WERI-Rb-1 (cell line): ENCODE results near the gene CMTM8.

Experiments
- DNase-seq: peaks from one replicate; pipeline ENCODE4 v3.0.0-alpha.2; 2020
- H3K27ac ChIP-seq: fragments of 250-450 bp; sonication (Bioruptor Pico); 2 replicates; pipeline ENCODE4 v1.5.1; 2020; ENCODE audit warnings: mild to moderate bottlenecking, moderate library complexity
- H3K27me3 ChIP-seq: fragments of 250-450 bp; sonication (Bioruptor Pico); 2 replicates; pipeline ENCODE4 v1.5.1; 2021; ENCODE audit warnings: mild to moderate bottlenecking, low read depth, moderate library complexity; ENCODE audit not compliant: insufficient read depth, severe bottlenecking
- H3K36me3 ChIP-seq: fragments of 250-450 bp; sonication (Bioruptor Pico); 2 replicates; pipeline ENCODE4 v1.5.1; 2020; ENCODE audit warnings: mild to moderate bottlenecking, moderate library complexity
- H3K4me3 ChIP-seq: 2 replicates; pipeline ENCODE4 v1.5.1; 2011; ENCODE audit warnings: low read depth, mild to moderate bottlenecking, control low read depth, low read length
- H3K9me3 ChIP-seq: fragments of 250-450 bp; sonication (Bioruptor Pico); 2 replicates; pipeline ENCODE4 v1.5.1; 2021; ENCODE audit warnings: mild to moderate bottlenecking, moderate library complexity; ENCODE audit not compliant: severe bottlenecking
- TF ChIP-seq, protein P1 (sequence below): IDR thresholded peaks from 2 replicates; pipeline ENCODE4 v1.5.1; 2011; ENCODE audit warnings: low read depth, mild to moderate bottlenecking, control low read depth, inconsistent platforms, low read length

CMTM8 gene

DNA sequence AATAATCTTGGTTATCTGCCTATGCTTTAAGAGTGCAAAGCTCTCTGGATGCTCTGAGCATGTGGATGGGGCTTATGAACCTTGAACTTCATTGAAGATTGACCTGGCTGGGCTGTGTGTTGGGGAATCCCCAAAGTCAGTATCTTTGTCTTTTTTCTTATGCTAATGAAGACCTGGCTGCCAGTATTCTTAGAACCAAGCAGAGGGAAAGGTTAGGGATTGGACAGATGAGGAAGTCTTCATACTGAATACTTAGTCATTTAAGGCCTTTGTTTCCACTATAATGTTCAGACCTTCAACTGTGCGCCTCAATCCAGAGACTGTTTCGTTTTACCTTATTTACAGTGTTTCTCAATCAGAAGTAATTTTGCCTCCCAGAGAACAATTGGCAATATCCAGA is 110.7 kb downstream of the CMTM8 start:
- no peak overlapping the region for H3K4me3 ChIP-seq
- no peaks in the 10 kb centered on the region for H3K27me3 ChIP-seq
- TF ChIP-seq, protein P1, sequence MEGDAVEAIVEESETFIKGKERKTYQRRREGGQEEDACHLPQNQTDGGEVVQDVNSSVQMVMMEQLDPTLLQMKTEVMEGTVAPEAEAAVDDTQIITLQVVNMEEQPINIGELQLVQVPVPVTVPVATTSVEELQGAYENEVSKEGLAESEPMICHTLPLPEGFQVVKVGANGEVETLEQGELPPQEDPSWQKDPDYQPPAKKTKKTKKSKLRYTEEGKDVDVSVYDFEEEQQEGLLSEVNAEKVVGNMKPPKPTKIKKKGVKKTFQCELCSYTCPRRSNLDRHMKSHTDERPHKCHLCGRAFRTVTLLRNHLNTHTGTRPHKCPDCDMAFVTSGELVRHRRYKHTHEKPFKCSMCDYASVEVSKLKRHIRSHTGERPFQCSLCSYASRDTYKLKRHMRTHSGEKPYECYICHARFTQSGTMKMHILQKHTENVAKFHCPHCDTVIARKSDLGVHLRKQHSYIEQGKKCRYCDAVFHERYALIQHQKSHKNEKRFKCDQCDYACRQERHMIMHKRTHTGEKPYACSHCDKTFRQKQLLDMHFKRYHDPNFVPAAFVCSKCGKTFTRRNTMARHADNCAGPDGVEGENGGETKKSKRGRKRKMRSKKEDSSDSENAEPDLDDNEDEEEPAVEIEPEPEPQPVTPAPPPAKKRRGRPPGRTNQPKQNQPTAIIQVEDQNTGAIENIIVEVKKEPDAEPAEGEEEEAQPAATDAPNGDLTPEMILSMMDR: no peak
- H3K27ac ChIP-seq: no peak overlapping the region
- DNase-seq: no peak
- no peaks in the 10 kb centered on the region for H3K9me3 ChIP-seq
- no peaks in the 10 kb centered on the region for H3K36me3 ChIP-seq

DNA sequence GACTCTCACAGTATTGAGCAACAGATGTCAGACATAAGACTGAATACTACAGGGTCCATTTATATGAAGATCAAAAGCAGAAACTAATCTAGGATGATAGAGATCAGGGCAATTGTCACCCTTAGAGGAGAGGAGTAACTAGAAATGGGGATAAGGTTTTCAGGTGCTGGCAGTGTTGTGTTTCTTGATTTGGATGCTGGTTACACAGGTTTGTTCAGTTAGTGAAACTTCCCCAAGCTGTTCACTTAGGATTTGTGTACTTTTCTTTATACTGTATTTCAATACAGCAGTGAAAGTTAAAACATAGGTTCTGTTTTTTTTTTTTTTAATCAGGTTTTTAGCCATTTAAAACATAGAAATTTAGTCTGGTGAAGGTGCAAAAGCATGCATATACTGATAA is 114.1 kb downstream of the CMTM8 start:
- Histone ChIP-seq H3K4me3 (no peak overlapping the region), H3K27me3 (no peaks in the 10 kb centered on the region), H3K36me3 (no peaks in the 10 kb centered on the region), H3K27ac (no peak overlapping the region), H3K9me3 (no peaks in the 10 kb centered on the region)
- no peak for DNase-seq
- TF ChIP-seq, protein P1: no peak

DNA sequence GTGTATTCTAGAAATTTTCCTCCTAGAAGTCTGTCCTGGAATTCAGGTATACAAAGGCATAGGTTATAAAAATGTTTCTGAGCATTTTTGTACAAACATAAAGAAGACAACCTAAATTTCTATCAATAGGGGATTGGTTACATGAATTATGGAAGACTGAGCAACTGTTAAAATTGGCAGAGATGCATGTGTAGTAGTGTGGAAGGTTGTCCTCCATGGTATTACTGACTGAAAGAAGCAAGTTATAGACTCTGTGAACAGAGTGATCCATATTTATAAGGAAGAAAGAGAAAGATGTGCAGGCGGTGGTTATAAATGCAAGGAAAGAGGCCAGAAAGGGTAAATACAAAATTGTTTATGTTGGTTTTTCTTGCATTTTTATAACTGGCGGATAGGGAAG is 114.9 kb downstream of the CMTM8 start:
- Histone ChIP-seq H3K4me3 (no peak overlapping the region), H3K27me3 (no peaks in the 10 kb centered on the region), H3K9me3 (no peaks in the 10 kb centered on the region), H3K27ac (no peak overlapping the region), H3K36me3 (no peaks in the 10 kb centered on the region)
- no peak for DNase-seq
- TF ChIP-seq, protein P1: no peak

DNA sequence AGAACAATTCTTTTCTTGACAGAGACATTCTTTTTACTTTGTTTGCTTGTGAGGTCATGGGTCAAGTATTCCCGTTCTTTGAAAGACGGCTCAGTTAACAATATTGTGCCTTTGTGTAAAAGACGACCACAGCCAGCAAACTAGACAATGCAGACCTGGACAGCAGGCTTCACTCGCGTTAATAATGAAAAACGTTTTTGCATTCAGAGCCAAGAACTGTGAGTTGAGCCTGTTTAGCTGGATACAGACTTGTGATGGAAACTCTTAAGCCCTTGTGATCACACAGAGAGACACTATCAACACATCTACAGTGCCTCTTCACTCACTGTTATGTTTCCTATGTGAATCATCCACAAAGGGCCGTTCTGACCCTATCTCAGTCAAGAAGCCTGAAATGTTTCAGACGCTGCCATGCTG is 115.9 kb downstream of the CMTM8 start:
- no peak for DNase-seq
- Histone ChIP-seq H3K9me3 (no peaks in the 10 kb centered on the region), H3K27me3 (no peaks in the 10 kb centered on the region), H3K27ac (no peak overlapping the region), H3K4me3 (no peak overlapping the region), H3K36me3 (no peaks in the 10 kb centered on the region)
- TF ChIP-seq, protein P1: no peak

DNA sequence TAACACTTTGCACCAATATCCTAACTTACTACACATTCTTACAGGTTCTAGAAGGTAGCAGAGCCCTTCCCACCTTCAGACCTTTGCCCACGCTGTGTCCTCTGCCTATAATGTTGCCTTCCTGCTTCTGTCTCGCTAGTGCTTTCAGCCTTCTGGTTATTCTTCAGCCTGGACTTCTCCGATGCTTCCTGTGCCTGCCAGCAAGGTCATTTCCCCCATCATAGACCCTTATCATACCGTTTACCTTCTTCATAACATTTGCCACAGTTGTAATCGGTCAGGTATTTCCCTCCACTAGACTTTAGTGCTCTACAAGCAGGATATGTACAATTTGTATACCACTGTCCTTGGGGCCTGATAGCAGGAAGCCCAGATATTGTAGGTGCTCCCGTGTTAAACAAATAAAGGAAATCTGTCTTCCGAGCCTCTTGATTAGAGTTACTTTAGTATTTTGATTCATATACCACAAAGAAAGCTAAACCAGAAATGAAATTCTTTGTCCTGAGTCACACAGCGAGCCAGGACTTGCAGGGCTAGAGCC is 117.3 kb downstream of the CMTM8 start:
- no peak overlapping the region for H3K4me3 ChIP-seq
- H3K36me3 ChIP-seq: no peaks in the 10 kb centered on the region
- DNase-seq: no peak
- TF ChIP-seq, protein P1: no peak
- no peaks in the 10 kb centered on the region for H3K27me3 ChIP-seq
- no peak overlapping the region for H3K27ac ChIP-seq
- no peaks in the 10 kb centered on the region for H3K9me3 ChIP-seq
